Fibroblast of villous mesenchyme (primary cell): Measurements from ENCODE around the gene SLC16A3. TPM values are rescaled to one million over a fixed set of nuclear protein-coding genes. Genes with fewer than 3 reads are reported as not detected.

Source experiments
- DNase-seq: peaks from one replicate; pipeline ENCODE4 v3.0.0-alpha.2; 2010; ENCODE audit warnings: low read depth
- H3K4me3 ChIP-seq: 2 replicates; pipeline ENCODE4 v1.5.1; 2011; ENCODE audit warnings: low read depth, mild to moderate bottlenecking, low read length
- total RNA-seq: library from RNA; depleted of rRNA; stranded (reverse); fragments of >200 nt; gene quantifications from 2 replicates; pipeline ENCODE4 v1.2.3, GENCODE V29; 2012
- TF ChIP-seq, protein P1 (sequence below): IDR thresholded peaks from 2 replicates; pipeline ENCODE4 v1.5.1; 2012; ENCODE audit warnings: low read depth, mild to moderate bottlenecking, low read length; ENCODE audit not compliant: insufficient read depth

The SLC16A3 gene
- total RNA-seq, 1 donor = 174 TPM

DNA sequence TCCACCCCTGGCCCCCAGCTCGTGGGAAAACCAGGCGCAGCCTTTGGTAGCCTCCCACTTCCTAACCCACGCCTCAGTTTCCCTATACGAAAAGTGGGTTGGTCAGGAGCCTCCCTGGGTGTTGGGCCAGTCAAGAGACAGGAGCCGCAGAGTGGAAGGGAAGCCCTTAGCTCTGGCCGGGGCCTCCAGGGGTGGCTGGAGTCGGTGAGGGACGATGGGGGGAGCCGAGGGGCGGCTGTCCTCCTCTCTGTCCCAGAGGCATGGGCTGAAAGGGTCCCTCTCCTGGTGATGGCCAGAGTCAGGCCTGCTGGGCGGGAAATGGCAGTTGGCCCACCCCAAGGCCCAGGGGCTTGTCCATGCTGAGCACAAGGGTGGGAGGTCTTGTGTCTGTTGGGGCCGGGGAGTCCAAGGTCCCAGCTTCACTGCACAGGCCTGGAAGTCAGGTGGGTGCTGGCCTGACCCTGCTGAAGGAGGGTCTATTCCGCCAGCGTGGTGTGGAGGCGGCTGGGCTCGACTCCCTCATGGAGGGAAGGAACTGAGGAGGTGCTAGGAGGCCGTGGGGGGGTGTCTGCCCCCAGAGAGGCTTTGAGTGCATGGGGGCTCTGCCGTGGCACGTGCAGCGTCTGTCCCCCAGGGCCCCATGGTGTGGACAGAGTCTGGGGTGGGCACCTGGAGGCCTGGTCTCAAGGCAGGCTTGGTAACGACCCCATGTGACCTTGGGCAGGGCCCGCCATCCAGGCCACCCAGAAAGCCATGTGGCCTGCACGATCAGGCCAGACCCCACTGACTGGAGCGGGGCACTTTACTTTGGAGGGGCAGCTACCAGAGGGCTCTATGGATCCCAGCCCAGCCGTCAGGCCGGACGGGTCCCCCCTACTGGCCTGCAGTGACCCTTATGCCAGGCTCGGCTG is 1.1 kb downstream of the SLC16A3 start:
- peak overlapping the region; percentile 81 for H3K4me3 ChIP-seq
- no peak for DNase-seq
- TF ChIP-seq, protein P1, sequence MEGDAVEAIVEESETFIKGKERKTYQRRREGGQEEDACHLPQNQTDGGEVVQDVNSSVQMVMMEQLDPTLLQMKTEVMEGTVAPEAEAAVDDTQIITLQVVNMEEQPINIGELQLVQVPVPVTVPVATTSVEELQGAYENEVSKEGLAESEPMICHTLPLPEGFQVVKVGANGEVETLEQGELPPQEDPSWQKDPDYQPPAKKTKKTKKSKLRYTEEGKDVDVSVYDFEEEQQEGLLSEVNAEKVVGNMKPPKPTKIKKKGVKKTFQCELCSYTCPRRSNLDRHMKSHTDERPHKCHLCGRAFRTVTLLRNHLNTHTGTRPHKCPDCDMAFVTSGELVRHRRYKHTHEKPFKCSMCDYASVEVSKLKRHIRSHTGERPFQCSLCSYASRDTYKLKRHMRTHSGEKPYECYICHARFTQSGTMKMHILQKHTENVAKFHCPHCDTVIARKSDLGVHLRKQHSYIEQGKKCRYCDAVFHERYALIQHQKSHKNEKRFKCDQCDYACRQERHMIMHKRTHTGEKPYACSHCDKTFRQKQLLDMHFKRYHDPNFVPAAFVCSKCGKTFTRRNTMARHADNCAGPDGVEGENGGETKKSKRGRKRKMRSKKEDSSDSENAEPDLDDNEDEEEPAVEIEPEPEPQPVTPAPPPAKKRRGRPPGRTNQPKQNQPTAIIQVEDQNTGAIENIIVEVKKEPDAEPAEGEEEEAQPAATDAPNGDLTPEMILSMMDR = no peak

DNA sequence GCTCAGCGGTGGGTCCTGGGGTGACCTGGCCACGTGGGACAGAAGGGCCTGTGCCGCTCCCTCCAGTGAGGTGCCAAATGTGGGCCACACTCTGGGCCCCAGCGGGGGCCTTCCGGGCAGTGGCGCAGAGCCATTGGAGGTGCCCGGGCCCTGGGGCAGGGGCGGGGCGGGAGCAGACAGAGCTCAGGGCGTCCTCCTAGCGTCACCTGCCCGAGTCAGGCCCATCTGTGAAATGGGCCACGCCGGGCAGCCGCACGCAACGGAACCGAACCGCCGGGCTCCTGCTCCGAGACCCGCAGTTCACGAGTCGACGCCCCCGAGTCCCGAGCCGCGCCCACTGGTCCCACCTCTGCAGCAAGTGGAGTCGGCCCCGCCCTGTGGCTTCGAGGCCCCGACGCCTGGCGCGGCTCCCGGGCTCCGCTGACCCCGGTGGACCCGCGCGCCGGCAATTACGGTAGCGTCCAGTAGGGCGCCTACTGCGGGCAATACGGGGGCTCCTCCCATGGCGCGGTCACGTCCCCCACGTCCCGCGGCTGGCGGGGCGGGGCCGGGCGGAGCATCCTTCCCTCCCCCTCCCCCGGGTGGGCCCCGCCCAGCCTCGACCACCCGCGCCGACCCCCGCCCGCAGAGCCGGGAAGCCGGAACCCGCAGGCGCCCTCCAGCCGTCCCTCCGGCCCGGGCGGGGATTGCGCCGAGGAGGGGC is 1.9 kb downstream of the SLC16A3 start:
- H3K4me3 ChIP-seq = peak overlapping the region; percentile 81
- DNase-seq = peak; percentile 91
- TF ChIP-seq, protein P1 = peak; percentile 47

DNA sequence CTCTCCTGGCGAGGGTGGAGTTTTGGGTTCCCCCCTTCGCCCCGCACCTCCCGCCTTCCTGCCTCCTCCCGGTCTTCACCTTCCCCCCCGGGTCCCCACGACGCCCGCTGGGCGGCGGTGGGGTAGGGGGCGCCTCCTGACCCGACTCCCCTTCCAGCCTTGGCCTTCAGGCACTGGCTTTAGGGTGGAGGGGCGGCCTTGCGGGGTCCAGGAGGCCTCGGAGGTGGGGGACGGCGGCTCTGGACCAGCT is 2.4 kb downstream of the SLC16A3 start:
- H3K4me3 ChIP-seq = peak overlapping the region; percentile 81
- TF ChIP-seq, protein P1 = no peak
- no peak for DNase-seq

DNA sequence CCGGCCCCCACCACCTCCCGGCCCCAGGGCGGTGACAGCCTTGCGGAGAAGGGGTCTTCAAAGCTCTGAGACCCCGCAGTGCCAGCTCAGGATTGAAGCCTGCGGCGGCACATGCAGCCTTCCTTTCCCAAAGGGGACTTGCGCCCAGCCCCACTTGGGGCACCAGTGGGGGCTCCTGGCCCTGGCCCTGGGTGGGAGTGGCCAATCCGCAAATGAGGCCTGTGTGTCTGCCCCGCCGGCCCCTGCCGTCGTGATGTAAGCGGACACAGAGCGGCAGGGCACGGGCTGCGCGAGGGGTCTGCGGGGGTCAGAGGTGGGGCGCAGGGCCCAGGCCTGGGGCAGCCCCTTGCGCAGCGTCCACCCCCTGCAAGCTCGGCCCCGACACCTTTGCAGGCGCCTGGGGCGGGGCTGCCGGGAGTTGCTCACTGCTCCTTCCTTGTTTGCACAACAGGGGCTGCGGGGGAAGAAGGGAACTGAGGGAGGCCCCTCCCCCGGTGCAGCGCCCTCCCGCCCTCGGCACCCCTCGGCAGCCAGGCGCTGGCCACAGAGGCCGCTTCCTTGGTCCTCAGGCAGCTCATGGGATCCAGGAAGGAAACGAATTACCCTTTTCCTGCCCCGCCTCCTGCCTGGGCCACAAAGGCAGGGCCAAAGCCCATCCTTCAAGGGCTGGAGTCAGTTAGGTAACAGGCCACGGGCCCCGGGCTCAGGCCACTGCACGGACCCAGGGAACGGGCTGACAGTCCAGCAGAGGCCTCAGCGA is 2.9 kb downstream of the SLC16A3 start:
- TF ChIP-seq, protein P1 = no peak
- DNase-seq = peak; percentile 87
- H3K4me3 ChIP-seq = peak overlapping the region; percentile 81

DNA sequence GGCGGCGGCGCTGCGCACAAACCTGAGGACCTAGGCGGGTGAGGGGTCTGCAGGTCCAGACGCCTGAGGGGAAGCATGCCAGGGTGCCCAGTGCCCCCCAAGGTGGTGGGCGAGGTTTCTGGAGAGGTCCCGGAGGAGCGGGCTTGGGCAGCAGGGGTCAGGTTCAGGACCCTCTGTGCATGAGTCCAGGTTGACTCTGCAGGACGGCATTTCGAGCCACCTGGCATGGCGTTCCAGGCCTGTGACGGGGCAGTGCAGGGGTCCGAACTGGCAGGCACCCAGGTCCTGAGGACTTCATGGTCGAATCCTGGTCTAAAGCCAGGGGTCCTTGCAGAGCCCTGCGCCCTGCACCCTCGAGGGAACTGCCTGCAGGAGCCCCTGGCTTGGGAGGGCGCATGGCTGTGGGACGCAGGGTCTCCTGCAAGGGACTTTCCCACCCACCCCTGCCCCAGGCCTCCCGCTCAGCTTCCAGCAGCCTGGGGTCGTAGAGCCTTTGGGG is 3.5 kb downstream of the SLC16A3 start:
- no peak for DNase-seq
- TF ChIP-seq, protein P1 = no peak
- H3K4me3 ChIP-seq = peak overlapping the region; percentile 81

DNA sequence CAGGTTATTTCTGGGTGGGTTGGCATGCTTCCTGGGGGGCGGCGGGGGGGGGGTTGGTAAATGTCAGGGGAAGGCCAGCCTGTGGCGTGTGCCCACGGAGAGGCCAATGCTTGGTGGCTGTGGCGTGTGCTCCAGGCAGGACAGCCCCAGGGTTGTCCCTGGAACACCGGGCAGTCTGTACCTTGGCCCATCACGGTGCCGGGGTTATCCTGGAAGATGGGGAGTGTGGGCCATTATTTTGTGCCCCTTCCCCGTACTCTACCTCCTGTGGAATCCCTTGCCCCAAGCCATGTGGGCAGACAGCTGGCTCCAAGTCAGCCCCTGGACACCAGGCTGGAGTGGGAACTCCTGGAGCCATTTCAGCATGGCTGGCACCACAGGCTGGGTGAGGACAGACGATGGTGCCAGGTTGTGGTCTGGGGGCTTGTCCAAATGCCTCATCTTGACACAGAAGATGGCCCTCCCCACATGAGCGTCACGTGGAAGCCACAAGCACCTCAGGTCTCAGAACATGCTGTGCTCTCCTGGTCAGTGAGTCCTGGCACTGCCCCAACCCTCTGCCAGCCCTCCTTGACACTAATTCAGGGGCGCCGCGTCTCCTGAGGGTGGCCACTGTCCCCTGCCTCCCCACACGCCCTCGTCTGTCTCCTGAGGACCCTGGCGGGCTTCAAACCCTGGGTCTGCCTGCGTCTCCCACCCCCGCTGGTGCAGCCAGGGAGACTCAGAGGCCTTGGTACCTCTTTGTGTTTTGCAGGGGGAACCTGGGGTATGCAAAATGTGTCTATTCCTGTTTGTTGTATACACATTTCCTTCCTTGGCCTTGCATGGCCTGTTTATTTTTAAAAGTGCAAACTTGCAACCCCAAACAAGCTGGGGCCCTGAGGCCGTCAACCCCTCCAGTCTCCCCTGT is 4.3 kb downstream of the SLC16A3 start:
- no peak for DNase-seq
- TF ChIP-seq, protein P1 = no peak
- no peak overlapping the region for H3K4me3 ChIP-seq
